SK-N-MC (cell line): ENCODE measurements around the gene RIC8B.

Source experiments
- DNase-seq: peaks from one replicate; pipeline ENCODE4 v3.0.0-alpha.2; 2011; ENCODE audit warnings: low read depth, low spot score
- H3K27ac ChIP-seq: fragments of 200-600 bp; sonication (generic); 2 replicates; pipeline ENCODE4 v1.5.1; 2016; ENCODE audit warnings: mixed run types
- H3K36me3 ChIP-seq: fragments of 200-600 bp; sonication (generic); 2 replicates; pipeline ENCODE4 v1.6.1; 2017; ENCODE audit warnings: antibody characterized with exemption, low read length, mixed read lengths; ENCODE audit not compliant: insufficient read depth
- H3K4me3 ChIP-seq: fragments of 200-600 bp; sonication (generic); 2 replicates; pipeline ENCODE4 v1.5.1; 2016
- H3K9ac ChIP-seq: fragments of 200-600 bp; sonication (generic); 2 replicates; pipeline ENCODE4 v1.8.0; 2017; ENCODE audit warnings: mixed run types, mixed read lengths; ENCODE audit not compliant: insufficient read length
- H3K9me3 ChIP-seq: fragments of 200-600 bp; sonication (generic); 2 replicates; pipeline ENCODE4 v1.6.1; 2017; ENCODE audit warnings: low read depth, mild to moderate bottlenecking, antibody characterized with exemption, low read length, moderate library complexity, mixed read lengths
- EZH2 ChIP-seq: fragments of 200-600 bp; sonication (generic); IDR thresholded peaks from one replicate; pipeline ENCODE4 v1.6.1; 2017; ENCODE audit warnings: antibody characterized with exemption
- FOXP2 ChIP-seq: optimal IDR thresholded peaks from 2 replicates; pipeline ENCODE3; 2011; ENCODE audit warnings: mild to moderate bottlenecking, moderate library complexity; ENCODE audit not compliant: insufficient read depth; ENCODE audit errors: extremely low read length, control extremely low read depth
- POLR2AphosphoS5 ChIP-seq: IDR thresholded peaks from 2 replicates; pipeline ENCODE4 v1.6.1; 2012; ENCODE audit warnings: mild to moderate bottlenecking, low read depth, low read length, borderline replicate concordance

RIC8B gene

DNA sequence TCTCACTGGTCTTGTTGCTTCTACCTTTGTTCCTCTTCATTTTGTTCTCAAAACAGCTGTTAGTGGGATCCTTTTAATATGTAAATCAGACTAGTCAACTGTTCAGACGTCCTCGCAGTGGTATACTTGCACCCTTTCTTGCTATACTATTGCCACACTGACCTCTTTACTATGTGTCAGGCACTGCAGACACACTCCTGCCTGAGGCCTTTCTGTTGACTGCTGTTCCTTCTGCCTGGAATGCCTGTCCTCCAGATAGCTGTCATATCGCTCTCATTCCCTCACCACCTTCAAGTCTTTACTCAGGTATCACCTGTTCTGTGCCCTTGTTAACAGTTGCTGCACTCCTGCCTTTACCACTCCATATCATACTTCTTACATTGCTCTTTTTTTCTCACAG, 91.2 kb downstream of the RIC8B start:
- Histone ChIP-seq H3K9me3 (no peaks in the 10 kb centered on the region), H3K9ac (no peak overlapping the region), H3K4me3 (no peak overlapping the region), H3K36me3 (peaks cover 14% of the 10 kb centered on the region), H3K27ac (no peak overlapping the region)
- no peak for DNase-seq
- no peak for TF ChIP-seq FOXP2
- TF ChIP-seq EZH2, result no peak
- TF ChIP-seq POLR2AphosphoS5, result no peak

DNA sequence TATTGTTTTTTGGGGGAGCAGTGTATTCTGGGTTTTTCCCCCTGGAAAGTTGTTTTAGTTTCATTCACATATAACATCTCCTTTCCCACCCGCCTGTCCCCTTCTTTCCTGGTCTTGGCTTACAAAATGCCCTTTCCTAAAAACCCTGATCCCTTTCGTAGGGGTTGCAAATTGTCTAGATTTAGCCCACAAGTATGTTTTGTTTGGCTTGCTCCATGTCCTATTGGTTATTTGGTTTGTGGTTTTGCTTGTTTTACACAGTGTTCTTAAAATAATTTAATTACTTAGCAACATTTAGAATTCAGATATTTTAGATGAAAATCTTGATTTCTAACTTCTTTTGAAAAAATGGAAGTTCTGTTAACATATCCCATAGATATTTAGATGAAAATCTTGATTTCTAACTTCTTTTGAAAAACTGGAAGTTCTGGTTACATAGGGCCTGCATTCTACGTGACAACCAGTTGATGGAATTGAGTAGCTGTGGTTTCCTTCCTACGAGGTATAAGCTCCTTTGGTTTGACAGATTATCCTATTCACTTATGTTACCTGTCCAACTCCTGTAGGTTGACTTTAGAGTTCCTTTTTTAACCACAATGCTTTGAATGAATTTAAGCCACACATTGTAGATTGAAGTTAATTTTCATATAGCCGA, 92.1 kb downstream of the RIC8B start:
- Histone ChIP-seq H3K9ac (no peak overlapping the region), H3K9me3 (no peaks in the 10 kb centered on the region), H3K4me3 (no peak overlapping the region), H3K27ac (no peak overlapping the region), H3K36me3 (peaks cover 12% of the 10 kb centered on the region)
- no peak for TF ChIP-seq EZH2
- DNase-seq, result no peak

- DNase-seq, result no peak
- Histone ChIP-seq H3K4me3 (no peak overlapping the region), H3K36me3 (peaks cover 8% of the 10 kb centered on the region; the same call in 1 of the 2 replicates), H3K9me3 (no peaks in the 10 kb centered on the region), H3K9ac (no peak overlapping the region), H3K27ac (no peak overlapping the region)
- TF ChIP-seq POLR2AphosphoS5, result no peak
- TF ChIP-seq FOXP2, result no peak
Observed at GRCh38 chr12:106867651-106868050, 93.2 kb downstream of the RIC8B start.

DNA sequence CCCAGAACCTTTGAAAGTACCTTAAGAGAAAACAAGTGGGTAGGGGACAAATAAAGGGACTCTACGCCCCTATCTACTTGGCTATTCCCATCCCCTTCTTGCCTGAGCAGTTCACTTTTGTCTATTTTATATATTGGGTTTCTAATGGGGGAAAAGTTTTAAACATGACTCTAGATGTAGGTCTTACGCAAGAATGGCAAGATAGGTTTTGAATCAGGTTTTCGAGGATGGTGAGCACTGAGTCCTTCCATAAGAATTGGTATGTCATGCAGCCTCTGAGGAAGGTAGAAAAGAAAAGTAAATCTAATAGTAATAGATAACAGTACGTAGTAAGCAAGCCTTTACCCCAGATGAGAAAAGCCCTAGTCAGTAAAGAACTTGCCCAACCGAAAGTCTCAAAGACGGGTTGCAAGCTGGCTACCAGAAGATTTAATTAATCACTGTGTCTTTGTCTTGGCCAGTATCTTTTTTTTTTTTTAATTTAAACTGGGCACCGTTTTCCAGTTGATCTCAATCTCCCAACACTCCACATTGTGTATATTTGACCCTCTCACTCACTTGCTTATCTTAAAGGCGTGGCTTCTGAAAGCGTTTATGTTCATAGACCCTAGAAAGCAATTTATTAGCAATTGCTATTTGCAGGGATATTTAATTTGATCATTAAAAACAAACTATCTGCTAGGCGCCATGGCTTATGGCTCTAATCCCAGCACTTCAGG, 94.7 kb downstream of the RIC8B start:
- Histone ChIP-seq H3K4me3 (no peak overlapping the region), H3K36me3 (peaks cover 5% of the 10 kb centered on the region; the same call in 1 of the 2 replicates), H3K27ac (no peak overlapping the region), H3K9ac (no peak overlapping the region), H3K9me3 (no peaks in the 10 kb centered on the region)
- TF ChIP-seq EZH2 (no peak), FOXP2 (no peak), POLR2AphosphoS5 (no peak)
- DNase-seq, result no peak

GRCh38 chr12:106870116-106870515, 95.6 kb downstream of the RIC8B start:
- no peak for DNase-seq
- peaks cover 10% of the 10 kb centered on the region; the same call in 1 of the 2 replicates for H3K36me3 ChIP-seq
- H3K27ac ChIP-seq, result no peak overlapping the region
- H3K4me3 ChIP-seq, result no peak overlapping the region
- H3K9me3 ChIP-seq, result no peaks in the 10 kb centered on the region
- no peak for TF ChIP-seq POLR2AphosphoS5
- no peak for TF ChIP-seq FOXP2
- no peak for TF ChIP-seq EZH2
- H3K9ac ChIP-seq, result no peak overlapping the region

- H3K4me3 ChIP-seq, result no peak overlapping the region
- TF ChIP-seq POLR2AphosphoS5 (no peak), FOXP2 (no peak), EZH2 (no peak)
- H3K9me3 ChIP-seq, result no peaks in the 10 kb centered on the region
- DNase-seq, result no peak
- H3K36me3 ChIP-seq, result peaks cover 10% of the 10 kb centered on the region; the same call in 1 of the 2 replicates
- H3K9ac ChIP-seq, result no peak overlapping the region
- H3K27ac ChIP-seq, result no peak overlapping the region
Observed at GRCh38 chr12:106871477-106871876, 97.0 kb downstream of the RIC8B start.

- Histone ChIP-seq H3K9me3 (no peaks in the 10 kb centered on the region), H3K36me3 (peaks cover 23% of the 10 kb centered on the region), H3K4me3 (no peak overlapping the region), H3K9ac (no peak overlapping the region), H3K27ac (no peak overlapping the region)
- TF ChIP-seq EZH2, result no peak
- DNase-seq, result no peak
Observed at GRCh38 chr12:106873983-106874382, 99.5 kb downstream of the RIC8B start.

DNA sequence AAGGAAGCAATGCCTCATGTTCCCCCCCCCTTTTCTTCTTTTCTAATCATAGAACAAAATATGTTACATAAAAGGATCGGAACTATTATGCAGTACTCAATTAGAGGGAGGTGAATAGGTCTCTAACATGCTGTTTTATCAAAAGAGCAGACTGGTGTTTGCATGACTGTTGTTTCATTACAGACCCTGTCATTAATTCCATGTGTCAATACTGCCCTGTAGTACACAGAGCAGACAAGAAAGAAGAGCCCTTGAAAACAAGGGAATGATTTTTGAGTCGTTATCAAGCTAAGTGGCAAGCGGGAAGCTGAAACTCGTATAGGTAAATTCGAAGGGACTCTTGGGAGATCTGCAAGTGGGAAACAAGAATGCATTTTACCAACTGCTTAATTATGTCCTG, 104.3 kb downstream of the RIC8B start:
- H3K9ac ChIP-seq, result no peak overlapping the region
- TF ChIP-seq FOXP2 (no peak), POLR2AphosphoS5 (no peak), EZH2 (no peak)
- H3K9me3 ChIP-seq, result no peaks in the 10 kb centered on the region
- DNase-seq, result no peak
- no peak overlapping the region for H3K4me3 ChIP-seq
- H3K36me3 ChIP-seq, result peaks cover 56% of the 10 kb centered on the region
- H3K27ac ChIP-seq, result no peak overlapping the region

- no peak for DNase-seq
- Histone ChIP-seq H3K9ac (no peak overlapping the region), H3K4me3 (no peak overlapping the region), H3K36me3 (peaks cover 53% of the 10 kb centered on the region), H3K9me3 (no peaks in the 10 kb centered on the region), H3K27ac (no peak overlapping the region)
- TF ChIP-seq FOXP2 (no peak), EZH2 (no peak), POLR2AphosphoS5 (no peak)
Observed at GRCh38 chr12:106879612-106880011, 105.1 kb downstream of the RIC8B start.
